ENCODE results near the gene RFC4. TPM values are rescaled to one million over a fixed set of nuclear protein-coding genes. Genes with fewer than 3 reads are reported as not detected.

RFC4 gene
- total and polyA plus RNA-seq, 2 of the 8 experiments (the other 6 are each of a cell fraction or from before 2014, with no cell fraction given): 21.8 to 86.9 TPM

DNA sequence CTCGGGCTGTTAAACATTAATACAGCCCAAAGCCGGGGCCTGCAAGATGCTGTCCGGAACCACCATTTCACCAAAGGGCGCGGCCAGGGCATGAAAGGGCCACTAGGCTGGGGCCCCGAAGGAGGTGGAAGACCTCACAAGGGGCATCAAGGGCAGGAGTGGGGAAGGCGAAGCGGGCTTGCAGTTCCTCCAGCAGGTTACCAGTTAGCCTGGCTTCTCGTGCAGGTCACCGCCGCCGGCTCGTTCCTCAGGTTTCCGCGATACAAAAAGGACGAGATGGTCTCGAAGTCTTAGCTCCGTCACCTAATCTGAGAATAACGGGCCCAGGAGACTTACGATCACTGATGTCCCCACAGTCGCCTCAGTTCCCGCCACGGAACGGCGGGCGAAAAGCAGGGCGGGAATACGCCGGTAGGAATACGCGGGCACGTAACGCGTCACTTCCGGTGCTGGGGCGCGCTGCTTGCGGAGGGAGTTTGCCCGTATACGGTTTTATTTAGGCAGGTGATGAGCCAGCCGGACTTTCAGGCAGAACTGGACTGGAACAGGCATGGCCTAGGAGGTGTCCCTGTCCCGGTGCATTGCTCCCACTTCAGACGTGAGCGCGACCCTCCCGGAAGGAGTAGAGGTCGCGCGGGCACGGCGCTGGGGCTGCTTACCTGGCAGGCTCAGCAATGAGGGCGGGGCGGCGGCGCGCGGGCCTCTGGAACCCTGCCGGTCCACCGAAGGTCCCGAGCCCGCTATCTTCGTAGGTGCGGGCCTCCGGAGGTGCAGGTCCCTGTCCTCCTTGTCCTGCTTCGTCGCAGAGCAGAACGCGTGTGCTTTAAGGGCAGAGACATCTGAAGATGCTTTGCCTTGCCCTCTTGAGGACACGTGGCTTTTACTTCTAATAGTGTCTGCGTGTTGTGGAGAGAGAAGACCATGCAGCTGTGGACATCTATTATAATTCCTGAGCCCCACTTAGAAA is at the start of gene RFC4 (continued):
- no peak for TF ChIP-seq CTBP2 (IDR thresholded peaks at IDR 0.05; ENCODE audit: borderline replicate concordance, insufficient read depth, insufficient read length, low read length)
- TF ChIP-seq RAD21 (IDR thresholded peaks at IDR 0.05 in 1 of 2, conservative IDR thresholded peaks at IDR 0.05 in 1 of 2; ENCODE audit: low read depth in 2 of 2, low read length in 2 of 2): peak; percentile 0 to 1; a peak in 1 of 4 replicates
- TF ChIP-seq CHD1 (IDR thresholded peaks at IDR 0.05; ENCODE audit: low read depth, low read length): 0 out of 2 replicates have a peak, but pooled peaks have one; percentile 47
- TF ChIP-seq SUZ12 (IDR thresholded peaks at IDR 0.05; ENCODE audit: low read length): no peak
- TF ChIP-seq POU5F1 (IDR thresholded peaks at IDR 0.05; ENCODE audit: low read depth, low read length): no peak
- TF ChIP-seq TAF7 (optimal IDR thresholded peaks at IDR 0.05; ENCODE audit: borderline replicate concordance, low read depth, low read length): peak; percentile 74
- TF ChIP-seq RBBP5 (IDR thresholded peaks at IDR 0.05; ENCODE audit: borderline replicate concordance, low read depth, low read length): peak; percentile 93
- TF ChIP-seq CHD2 (IDR thresholded peaks at IDR 0.05; ENCODE audit: low read length): peak; percentile 31; the same call in 1 of the 2 replicates
- no peak for TF ChIP-seq SAP30 (IDR thresholded peaks at IDR 0.05; ENCODE audit: insufficient read depth, insufficient replicate concordance, low read length)
- TF ChIP-seq HDAC6 (IDR thresholded peaks at IDR 0.05; ENCODE audit: low read depth, low read length): no peak
- peak; percentile 55; the same call in 1 of the 2 replicates for TF ChIP-seq ATF2 (IDR thresholded peaks at IDR 0.05; ENCODE audit: low read length)
- TF ChIP-seq PHF8 (conservative IDR thresholded peaks at IDR 0.05; ENCODE audit: low read depth, low read length): peak; percentile 88
- no peak for TF ChIP-seq BRCA1 (IDR thresholded peaks at IDR 0.05; ENCODE audit: low read depth, low read length)
- peak; percentile 96 for TF ChIP-seq CREB1 (IDR thresholded peaks at IDR 0.05)
- TF ChIP-seq BCL11A (IDR thresholded peaks at IDR 0.05; ENCODE audit: low read depth in 2 of 2, low read length in 2 of 2): no peak
- TF ChIP-seq USF2 (IDR thresholded peaks at IDR 0.05; ENCODE audit: low read length): no peak
- peak in 1 of 2 experiments; percentile 51; a peak in 1 of 4 replicates for TF ChIP-seq HDAC2 (IDR thresholded peaks at IDR 0.05; ENCODE audit: borderline replicate concordance in 1 of 2, low read depth in 2 of 2, low read length in 2 of 2)

Data from H1 (cell line).